ENCODE data around the gene TBRG1. TPM values are rescaled to one million over a fixed set of nuclear protein-coding genes. Genes with fewer than 3 reads are reported as not detected.

TBRG1 gene
- polyA plus RNA-seq, 3 donors from 2014 or later: 35.7 to 40.8 (median 36.2) TPM

DNA sequence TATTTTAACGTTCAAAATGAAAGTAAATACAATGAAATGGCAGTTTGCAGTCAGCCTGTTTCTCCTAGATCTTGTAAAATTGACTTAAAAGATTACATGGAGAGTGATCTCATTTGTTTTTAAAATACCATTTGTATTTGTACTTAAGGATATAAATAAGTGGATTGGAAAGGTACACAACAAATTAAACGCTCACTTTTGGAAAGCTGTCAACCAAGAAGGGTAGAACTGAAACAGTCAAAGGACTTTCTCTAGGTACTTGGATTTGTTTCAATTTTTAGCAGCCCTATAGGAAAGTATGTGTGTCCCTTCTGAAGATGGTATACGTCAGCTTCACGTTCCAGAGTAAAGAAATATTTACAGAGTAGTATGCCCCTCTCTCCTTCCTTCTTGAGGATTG, 7.3 kb downstream of the TBRG1 start:
- Mint-ChIP-seq H3K27ac (peak overlapping the region in 1 of 6 donors; percentile 57), H3K27me3 (ENCODE audit: low read depth in 3 of 3) (no peaks in the 10 kb centered on the region), H3K9me3 (no peaks in the 10 kb centered on the region), H3K4me1 (peaks cover 14 to 29% of the 10 kb centered on the region in 2 donors), H3K4me3 (no peak overlapping the region), H3K36me3 (peaks cover 3 to 55% (median 28%) of the 10 kb centered on the region in 3 donors)
- DNase-seq: no peak

- H3K9me3 Mint-ChIP-seq: no peaks in the 10 kb centered on the region
- H3K4me1 Mint-ChIP-seq: peaks cover 1 to 4% of the 10 kb centered on the region in 2 donors
Observed at GRCh38 chr11:124633355-124633754, 10.7 kb downstream of the TBRG1 start.

DNA sequence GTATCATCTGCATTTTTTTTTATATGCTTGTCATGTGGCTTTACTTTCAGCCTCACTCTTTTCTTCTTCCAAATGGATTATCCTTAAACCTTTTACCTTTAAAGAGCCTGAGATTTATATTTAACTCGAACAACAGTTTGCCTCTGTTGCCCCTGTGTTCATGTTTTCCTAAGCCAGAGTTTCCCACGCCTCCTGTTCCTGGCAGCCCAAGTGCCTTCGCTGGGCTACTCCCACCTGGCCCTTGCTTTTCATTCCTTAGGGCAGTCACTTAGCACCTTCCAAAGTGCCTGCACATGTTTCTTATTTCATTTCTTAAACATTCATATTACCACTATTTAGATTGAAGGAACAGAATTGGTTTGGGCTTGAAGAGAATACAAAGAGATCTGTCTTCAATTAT, 13.3 kb downstream of the TBRG1 start:
- no peak for DNase-seq
- Mint-ChIP-seq H3K9me3 (no peaks in the 10 kb centered on the region), H3K27ac (peak overlapping the region in 1 of 6 donors; percentile 33), H3K36me3 (peaks cover 3 to 30% (median 19%) of the 10 kb centered on the region in 3 donors), H3K4me3 (no peak overlapping the region), H3K4me1 (peaks cover 0 to under 1% of the 10 kb centered on the region in 2 donors), H3K27me3 (ENCODE audit: low read depth in 3 of 3) (no peaks in the 10 kb centered on the region)

More at GRCh38 chr11:124633355-124633754, 10.7 kb downstream of the TBRG1 start:
- no peaks in the 10 kb centered on the region for H3K27me3 Mint-ChIP-seq (ENCODE audit: low read depth in 3 of 3)
- H3K4me3 Mint-ChIP-seq: no peak overlapping the region
- peak overlapping the region in 1 of 6 donors; percentile 8 for H3K27ac Mint-ChIP-seq
- peaks cover 3 to 46% (median 26%) of the 10 kb centered on the region in 3 donors for H3K36me3 Mint-ChIP-seq
- DNase-seq: no peak

- no peaks in the 10 kb centered on the region for H3K27me3 Mint-ChIP-seq (ENCODE audit: low read depth in 3 of 3)
- H3K27ac Mint-ChIP-seq: peak overlapping the region in 2 of 6 donors; percentile 14 to 30
- no peaks in the 10 kb centered on the region for H3K9me3 Mint-ChIP-seq
- DNase-seq: no peak
- peaks cover 0 to 9% (median 7%) of the 10 kb centered on the region in 3 donors for H3K36me3 Mint-ChIP-seq
- no peak overlapping the region for H3K4me3 Mint-ChIP-seq
- H3K4me1 Mint-ChIP-seq: no peaks in the 10 kb centered on the region
Observed at GRCh38 chr11:124638500-124638899, 15.8 kb downstream of the TBRG1 start.

GRCh38 chr11:124639186-124639585, 16.5 kb downstream of the TBRG1 start:
- Mint-ChIP-seq H3K36me3 (peaks cover 0 to 8% (median 6%) of the 10 kb centered on the region in 3 donors), H3K27me3 (ENCODE audit: low read depth in 3 of 3) (no peaks in the 10 kb centered on the region), H3K4me3 (no peak overlapping the region), H3K9me3 (no peaks in the 10 kb centered on the region), H3K4me1 (no peaks in the 10 kb centered on the region), H3K27ac (peak overlapping the region in 1 of 6 donors; percentile 30)
- no peak for DNase-seq

GRCh38 chr11:124640666-124641065, 18.0 kb downstream of the TBRG1 start:
- Mint-ChIP-seq H3K27me3 (ENCODE audit: low read depth in 3 of 3) (peaks cover 0 to 2% (median 0%) of the 10 kb centered on the region in 3 donors), H3K4me1 (no peaks in the 10 kb centered on the region), H3K36me3 (peaks cover 0 to 7% (median 6%) of the 10 kb centered on the region in 3 donors), H3K27ac (no peak overlapping the region), H3K4me3 (no peak overlapping the region), H3K9me3 (no peaks in the 10 kb centered on the region)
- DNase-seq: no peak

DNA sequence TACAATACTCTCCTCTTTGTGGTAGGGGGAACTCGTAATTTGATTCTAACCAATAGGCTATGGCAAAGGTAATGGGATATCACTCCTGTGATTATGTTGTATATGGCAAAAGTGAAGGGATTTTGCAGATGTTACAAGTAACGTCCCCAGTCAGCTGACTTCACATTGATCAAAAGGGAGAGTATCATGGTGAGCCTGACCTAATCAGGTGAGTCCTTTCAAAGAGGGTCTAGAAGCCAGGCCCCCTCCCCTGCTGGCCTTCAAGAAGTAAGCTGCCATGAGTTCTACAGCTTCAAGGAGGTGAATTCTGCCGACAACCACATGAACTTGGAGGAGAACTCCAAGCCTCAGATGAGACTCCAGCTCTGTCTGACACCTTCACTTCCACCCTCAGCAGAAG, 20.0 kb downstream of the TBRG1 start:
- no peak for DNase-seq
- Mint-ChIP-seq H3K4me1 (no peaks in the 10 kb centered on the region), H3K27me3 (ENCODE audit: low read depth in 3 of 3) (peaks cover 0 to 2% (median 0%) of the 10 kb centered on the region in 3 donors), H3K4me3 (no peak overlapping the region), H3K36me3 (no peaks in the 10 kb centered on the region), H3K27ac (no peak overlapping the region), H3K9me3 (no peaks in the 10 kb centered on the region)

GRCh38 chr11:124643042-124643604, 20.5 kb downstream of the TBRG1 start:
- H3K27me3 Mint-ChIP-seq (ENCODE audit: low read depth in 3 of 3): peaks cover 0 to 2% (median 0%) of the 10 kb centered on the region in 3 donors
- no peak for DNase-seq
- no peaks in the 10 kb centered on the region for H3K4me1 Mint-ChIP-seq
- H3K36me3 Mint-ChIP-seq: no peaks in the 10 kb centered on the region
- H3K27ac Mint-ChIP-seq: no peak overlapping the region
- H3K9me3 Mint-ChIP-seq: no peaks in the 10 kb centered on the region
- no peak overlapping the region for H3K4me3 Mint-ChIP-seq

GRCh38 chr11:124643605-124644425, 21.2 kb downstream of the TBRG1 start:
- DNase-seq: no peak
- peaks cover 0 to 2% (median 0%) of the 10 kb centered on the region in 3 donors for H3K27me3 Mint-ChIP-seq (ENCODE audit: low read depth in 3 of 3)
- H3K36me3 Mint-ChIP-seq: no peaks in the 10 kb centered on the region
- no peak overlapping the region for H3K4me3 Mint-ChIP-seq
- no peaks in the 10 kb centered on the region for H3K4me1 Mint-ChIP-seq
- no peak overlapping the region for H3K27ac Mint-ChIP-seq
- H3K9me3 Mint-ChIP-seq: no peaks in the 10 kb centered on the region

DNA sequence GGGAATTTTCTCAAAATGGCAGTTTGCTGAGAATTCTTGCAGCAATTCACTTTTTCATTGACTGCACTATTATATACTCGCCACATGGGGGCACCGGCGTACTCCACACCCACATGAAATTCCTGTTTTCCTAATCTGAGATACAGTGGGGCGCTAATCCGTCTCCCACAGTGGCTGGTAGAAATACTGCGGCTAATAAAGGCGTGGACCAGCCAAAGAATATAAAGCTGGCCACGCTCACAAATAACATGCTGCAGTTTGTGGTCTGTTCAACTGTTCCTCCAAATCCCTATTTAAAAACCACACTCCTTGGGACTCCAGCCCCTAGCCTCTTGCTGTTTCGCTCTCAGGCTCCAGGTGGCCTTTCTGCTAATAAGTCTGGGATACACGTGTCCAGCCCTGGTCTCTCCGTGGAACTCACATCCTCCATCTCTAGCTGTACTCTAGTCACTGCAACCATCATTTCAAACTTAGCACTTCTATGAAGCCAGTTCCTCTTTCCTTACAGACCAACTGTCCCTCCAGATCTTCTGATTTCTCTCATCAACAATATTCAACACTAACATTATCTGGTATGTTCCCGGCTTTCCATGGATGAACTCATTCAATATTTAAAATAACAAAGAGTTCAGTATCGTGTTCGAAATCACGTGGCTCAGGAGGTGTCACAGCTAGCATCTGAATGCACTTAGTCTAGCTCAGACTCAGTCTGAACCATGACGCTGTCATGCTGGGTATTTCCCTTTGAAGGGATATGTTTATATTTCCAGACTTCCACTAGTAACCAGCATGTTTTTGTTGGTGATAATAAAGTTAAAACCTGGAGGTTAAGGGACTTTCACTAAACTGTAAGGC, 22.0 kb downstream of the TBRG1 start:
- H3K9me3 Mint-ChIP-seq: no peaks in the 10 kb centered on the region
- no peak overlapping the region for H3K27ac Mint-ChIP-seq
- no peaks in the 10 kb centered on the region for H3K36me3 Mint-ChIP-seq
- no peaks in the 10 kb centered on the region for H3K4me1 Mint-ChIP-seq
- peaks cover 0 to 2% (median 0%) of the 10 kb centered on the region in 3 donors for H3K27me3 Mint-ChIP-seq (ENCODE audit: low read depth in 3 of 3)
- H3K4me3 Mint-ChIP-seq: no peak overlapping the region
- peak; percentile 22 to 28 (median 28) for DNase-seq

DNA sequence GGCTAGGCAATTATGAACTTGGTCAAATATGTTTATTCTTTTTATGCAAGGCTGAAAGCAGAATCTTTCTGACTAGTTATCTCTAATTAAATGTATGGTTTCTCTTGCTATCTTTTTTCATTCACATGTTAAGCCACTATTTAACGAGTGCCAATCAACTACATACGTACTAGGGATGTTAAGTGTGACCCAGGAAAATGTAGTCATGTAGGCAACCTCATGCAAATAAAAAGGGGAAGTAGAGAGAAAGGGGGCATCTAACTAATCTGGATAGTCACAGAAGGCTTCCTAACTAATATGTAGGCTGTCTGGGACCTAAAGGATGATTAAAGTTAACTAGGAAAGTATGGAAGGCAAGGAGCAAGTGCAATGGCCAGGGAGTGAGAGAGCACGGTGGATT, 23.5 kb downstream of the TBRG1 start:
- H3K4me1 Mint-ChIP-seq: no peaks in the 10 kb centered on the region
- DNase-seq: no peak
- H3K36me3 Mint-ChIP-seq: peaks cover 0 to 4% (median 0%) of the 10 kb centered on the region in 3 donors
- peaks cover 0 to 2% (median 0%) of the 10 kb centered on the region in 3 donors for H3K27me3 Mint-ChIP-seq (ENCODE audit: low read depth in 3 of 3)
- no peaks in the 10 kb centered on the region for H3K9me3 Mint-ChIP-seq
- no peak overlapping the region for H3K4me3 Mint-ChIP-seq
- no peak overlapping the region for H3K27ac Mint-ChIP-seq

- Mint-ChIP-seq H3K36me3 (peaks cover 0 to 14% (median 0%) of the 10 kb centered on the region in 3 donors), H3K27ac (no peak overlapping the region), H3K4me3 (no peak overlapping the region), H3K9me3 (no peaks in the 10 kb centered on the region), H3K4me1 (no peaks in the 10 kb centered on the region), H3K27me3 (ENCODE audit: low read depth in 3 of 3) (peaks cover 0 to 2% (median 0%) of the 10 kb centered on the region in 3 donors)
- no peak for DNase-seq
Observed at GRCh38 chr11:124648610-124649009, 25.9 kb downstream of the TBRG1 start.

GRCh38 chr11:124656774-124657630, 34.3 kb downstream of the TBRG1 start:
- H3K27ac Mint-ChIP-seq: no peak overlapping the region
- DNase-seq: no peak
- H3K4me1 Mint-ChIP-seq: no peaks in the 10 kb centered on the region
- H3K36me3 Mint-ChIP-seq: peaks cover 0 to 17% (median 3%) of the 10 kb centered on the region in 3 donors
- no peaks in the 10 kb centered on the region for H3K9me3 Mint-ChIP-seq
- no peaks in the 10 kb centered on the region for H3K27me3 Mint-ChIP-seq (ENCODE audit: low read depth in 3 of 3)
- no peak overlapping the region for H3K4me3 Mint-ChIP-seq

Measured in immature natural killer cell (primary cell).